HS-5 (cell line): ENCODE data around the gene PACSIN2.

Source experiments
- DNase-seq: peaks from one replicate; pipeline ENCODE4 v3.0.0-alpha.2; 2012; ENCODE audit warnings: low read depth

The PACSIN2 gene

DNA sequence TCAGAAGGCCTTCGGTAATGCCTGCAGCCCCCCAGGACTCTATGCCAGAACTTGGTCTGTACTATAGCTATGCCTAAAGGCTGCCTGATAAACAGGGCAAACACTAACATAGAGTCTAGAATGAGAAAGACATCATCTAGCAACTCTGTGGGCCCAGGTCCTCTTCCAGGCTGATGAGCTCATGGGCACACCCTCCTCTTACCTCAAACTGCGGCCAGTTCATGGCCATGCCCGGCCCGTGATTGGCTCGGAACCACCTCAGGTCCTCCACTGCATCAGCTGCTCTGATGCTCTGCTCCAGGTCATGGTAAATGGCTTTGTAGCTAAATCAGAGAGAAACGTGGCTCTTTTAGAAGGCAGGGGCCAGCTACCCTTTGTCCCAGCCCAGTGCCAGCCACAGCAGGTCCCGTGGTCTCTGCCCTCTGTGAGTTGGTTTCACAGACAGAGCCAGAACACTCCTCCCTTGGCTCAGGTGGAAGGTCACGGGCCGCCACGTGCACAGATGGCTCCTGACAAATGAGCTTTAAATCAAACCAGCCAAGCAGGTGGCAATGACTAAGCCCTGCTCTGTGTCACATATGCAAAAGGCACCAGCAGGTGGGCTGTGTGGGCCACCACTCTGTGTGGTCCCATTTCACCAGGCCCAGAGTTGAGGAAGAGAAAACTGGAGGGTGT lies 132.8 kb downstream of the PACSIN2 start:
- no peak for DNase-seq

DNA sequence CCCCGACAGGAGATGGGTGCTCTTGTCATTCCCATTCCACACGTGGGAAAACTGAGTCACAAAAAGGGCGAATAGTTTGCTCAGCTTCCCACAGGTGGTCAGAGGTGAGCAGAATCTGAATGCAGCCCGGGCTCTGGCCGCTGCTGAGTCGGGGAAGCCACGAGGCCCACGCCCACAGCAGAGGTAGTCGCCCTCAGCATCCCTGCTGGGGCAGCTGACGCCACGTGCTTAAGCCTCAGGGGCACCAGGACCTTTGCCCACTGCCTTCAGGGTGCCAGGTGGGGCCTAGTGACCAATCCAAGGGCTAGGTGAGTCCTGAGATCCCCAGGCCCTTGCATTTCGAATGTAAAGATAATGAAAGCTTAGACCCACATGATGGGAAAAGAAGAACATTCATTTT lies 133.7 kb downstream of the PACSIN2 start:
- no peak for DNase-seq

DNA sequence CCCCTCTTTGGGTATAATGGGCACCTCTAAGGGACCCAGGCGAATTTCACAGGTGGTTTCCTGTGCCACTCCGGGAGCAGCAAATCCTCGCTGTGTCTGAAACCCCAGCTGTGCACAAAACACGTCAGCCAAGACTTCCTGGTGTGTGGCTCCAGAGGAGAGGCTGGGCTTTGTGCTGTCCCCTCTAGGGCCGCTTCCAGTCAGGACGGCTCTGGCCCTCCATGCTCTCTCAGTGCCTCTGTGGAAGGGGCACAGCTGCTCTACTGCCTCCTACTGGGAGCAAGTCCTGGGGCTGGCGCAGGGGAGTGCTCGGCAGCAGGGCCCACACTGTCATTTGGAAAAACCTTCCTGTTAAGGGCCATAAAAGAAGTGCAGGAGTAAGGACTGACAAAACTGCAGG lies 134.1 kb downstream of the PACSIN2 start:
- no peak for DNase-seq

DNA sequence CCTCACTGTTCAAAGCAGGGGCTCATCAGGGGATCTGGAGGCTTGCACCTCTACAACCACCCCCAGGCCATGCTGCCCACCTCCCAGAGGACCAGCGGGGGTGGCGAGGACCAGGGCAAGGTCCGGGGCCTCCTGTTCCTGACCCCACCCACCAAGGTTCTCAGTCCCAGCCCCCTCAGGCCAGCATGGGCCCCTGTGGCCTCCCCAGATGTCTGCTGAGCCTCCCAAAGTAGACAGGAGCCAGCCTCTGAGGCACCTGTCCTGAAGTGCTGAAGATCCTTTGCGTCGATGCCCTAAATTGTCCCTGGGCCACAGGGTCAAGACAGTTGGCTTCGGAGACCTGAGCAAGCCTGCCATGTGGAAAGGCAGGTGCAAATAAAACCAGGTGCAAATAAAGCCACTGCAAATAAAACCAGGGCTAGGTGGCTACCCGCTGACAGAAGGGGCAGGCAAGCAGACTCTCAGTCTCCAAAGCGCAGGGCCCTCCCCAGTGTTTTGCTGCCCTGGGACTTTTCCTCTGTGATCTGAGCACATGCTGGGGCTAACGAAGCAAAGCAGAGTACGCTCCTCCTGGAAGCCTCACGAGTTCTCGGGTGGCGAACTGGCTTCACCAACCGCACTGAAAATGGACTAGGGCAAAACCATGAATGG lies 135.5 kb downstream of the PACSIN2 start:
- DNase-seq: no peak

DNA sequence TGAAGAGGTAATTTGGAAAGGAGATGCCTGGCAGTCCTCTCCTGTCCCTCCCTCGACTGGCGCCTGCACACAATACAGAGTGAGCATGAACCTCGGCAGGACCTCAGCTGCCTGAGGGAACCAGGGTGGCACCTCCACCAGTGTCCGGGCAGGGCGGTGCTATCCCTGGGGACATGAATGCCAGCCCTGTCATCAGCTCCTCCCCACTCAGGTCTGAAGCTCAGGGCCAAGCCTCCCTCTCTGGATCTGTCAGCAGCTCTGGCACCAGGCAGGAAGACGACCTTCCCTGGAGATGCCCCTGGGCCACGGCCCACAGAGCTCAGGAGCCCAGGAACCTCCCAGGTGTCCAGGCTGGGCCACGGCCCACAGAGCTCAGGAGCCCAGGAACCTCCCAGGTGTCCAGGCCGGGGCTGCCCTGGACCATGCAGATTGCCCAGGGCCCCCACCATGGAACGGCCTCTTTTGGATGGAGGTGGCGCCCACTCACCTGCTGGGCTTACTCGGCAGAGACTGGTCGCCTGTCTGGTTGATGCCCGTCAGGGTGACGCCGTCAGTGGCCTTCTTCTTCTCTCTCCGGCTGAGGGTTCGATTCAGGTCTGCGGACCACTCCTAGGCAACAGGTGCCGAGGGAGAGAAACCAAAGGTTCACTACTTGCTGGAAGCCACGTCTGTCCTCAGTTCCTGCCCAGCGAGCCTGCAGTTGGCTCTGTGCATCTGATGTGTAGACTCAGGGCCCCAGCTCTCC lies 136.2 kb downstream of the PACSIN2 start:
- no peak for DNase-seq

DNA sequence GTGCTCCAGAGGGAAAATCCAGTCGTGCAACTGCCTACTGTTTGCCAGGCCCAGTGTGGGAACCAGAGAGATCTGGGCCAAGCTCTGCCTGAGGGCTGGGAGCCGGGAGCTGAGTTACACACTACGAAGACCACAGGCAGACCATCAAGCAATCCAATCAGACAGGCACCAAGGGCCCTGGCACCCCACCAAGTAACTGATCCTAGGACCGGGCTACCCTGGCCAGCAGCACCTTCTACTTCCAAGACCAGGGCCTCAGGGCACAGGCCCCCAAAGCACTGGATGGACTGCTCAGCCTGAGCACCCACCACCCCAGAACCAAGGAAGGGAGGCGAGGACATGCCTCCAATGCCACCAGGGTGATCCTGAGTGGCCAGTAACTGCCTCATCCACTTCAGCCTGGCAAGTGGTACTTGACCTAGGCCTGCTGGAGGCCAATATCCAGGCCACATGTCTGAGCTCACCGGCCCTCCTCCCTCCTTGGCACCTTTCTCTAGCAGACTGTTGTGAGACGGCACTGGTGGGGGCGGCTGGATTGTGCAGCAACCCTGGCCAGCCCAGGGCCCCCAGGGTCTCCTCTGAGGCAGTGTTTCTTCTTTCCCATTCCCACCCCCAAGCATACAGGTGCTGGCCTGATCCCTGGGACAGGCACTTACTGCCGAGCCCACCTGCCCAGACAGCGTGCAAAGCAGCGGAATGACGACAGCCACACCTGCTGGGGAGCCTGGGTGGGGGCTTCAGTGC lies 137.2 kb downstream of the PACSIN2 start:
- DNase-seq: no peak

DNA sequence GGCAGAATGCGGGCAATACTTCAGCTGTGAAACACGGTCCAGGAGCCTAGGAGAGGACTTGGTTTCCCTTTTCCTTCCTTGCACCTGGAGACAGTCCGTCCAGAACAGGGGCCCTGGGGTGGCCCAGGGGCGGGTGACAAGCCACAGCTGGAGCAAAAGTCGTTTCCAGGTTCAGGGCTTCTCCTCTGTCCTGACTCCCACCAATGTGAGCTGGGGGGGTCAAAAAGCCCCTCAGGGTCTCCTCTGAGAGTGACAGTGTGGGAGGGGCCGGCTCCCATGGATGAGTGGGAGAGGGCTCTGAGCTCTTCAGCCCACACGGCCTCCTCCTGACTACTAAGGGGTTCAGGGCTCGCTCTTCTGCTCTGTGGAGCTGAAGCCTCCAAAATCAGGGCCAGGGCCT lies 137.8 kb downstream of the PACSIN2 start:
- DNase-seq: no peak

DNA sequence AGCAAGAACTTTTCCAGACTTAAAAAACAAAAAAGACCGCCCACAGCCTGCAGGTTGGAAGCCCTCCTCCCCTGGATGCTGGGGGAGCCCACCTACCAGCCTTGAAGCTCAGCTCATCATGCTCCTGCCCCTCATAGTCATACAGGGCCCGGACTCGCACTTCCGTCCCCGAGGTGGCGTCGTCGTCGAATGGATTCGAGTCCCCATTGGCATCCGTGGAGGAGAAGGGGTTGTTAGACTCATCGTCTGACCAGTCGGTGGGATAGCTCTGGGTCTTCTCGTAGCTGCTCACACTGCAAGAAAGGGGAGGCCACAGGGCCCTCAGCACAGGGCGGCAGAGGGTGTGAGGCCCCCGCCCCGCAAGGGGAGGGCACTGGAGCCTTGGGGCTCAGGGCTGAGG lies 138.9 kb downstream of the PACSIN2 start:
- no peak for DNase-seq

DNA sequence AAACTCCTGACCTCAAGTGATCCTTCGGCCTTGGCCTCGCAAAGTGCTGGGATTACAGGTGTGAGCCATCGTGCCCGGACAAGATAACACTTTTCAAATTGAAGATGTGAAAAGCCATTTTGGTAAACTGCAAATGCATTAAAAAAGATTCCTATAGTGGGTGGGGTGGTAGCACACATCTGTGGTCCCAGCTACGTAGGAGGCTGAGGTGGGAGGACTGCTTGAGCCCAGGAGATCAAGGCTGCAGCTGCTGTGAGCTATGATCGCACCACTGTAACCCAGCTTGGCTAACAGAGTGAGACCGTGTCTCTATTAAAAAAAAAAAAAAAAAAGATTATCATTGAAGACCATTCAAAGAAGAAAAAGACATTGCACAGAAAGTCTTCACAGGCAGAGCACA lies 140.9 kb downstream of the PACSIN2 start:
- DNase-seq: no peak

DNA sequence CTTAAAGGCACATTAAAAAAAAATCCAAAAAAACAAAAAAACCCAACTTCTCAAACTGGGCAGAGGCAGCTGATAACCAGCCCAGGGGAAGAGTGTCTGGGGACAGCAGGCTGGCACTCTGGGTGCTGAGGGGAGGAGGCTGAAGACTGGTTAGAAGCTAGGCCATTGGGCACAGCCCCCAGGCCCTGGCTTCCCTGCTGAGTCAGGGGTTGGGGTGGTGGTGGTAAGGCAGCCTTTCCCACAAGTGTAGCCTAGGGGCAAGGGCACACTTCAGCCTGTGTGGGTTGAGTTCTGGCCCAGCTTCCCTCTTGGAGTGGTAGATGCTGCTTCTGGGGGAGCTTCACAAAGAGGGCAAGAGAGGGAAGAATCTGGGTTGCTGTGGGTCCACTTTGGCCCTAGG lies 141.6 kb downstream of the PACSIN2 start:
- DNase-seq: no peak

DNA sequence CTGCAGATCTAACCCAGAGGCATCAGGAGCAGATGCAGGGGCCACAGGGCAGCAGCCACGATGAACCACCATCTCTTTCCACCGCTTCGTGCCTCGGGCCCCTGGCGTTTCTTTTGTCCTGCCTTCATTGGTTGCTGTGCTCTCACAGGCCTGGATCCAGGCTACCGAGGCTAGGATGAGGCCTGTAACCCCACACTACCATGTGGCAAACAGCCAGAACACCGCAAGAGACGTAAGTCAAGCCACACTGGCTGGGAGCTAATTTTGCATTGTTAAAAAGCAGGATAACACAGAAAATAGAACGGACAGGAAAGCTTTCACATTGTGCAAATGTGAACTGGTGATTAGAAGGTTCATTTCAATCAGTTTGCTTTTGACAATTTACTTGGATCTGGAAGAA lies 142.1 kb downstream of the PACSIN2 start:
- DNase-seq: no peak

DNA sequence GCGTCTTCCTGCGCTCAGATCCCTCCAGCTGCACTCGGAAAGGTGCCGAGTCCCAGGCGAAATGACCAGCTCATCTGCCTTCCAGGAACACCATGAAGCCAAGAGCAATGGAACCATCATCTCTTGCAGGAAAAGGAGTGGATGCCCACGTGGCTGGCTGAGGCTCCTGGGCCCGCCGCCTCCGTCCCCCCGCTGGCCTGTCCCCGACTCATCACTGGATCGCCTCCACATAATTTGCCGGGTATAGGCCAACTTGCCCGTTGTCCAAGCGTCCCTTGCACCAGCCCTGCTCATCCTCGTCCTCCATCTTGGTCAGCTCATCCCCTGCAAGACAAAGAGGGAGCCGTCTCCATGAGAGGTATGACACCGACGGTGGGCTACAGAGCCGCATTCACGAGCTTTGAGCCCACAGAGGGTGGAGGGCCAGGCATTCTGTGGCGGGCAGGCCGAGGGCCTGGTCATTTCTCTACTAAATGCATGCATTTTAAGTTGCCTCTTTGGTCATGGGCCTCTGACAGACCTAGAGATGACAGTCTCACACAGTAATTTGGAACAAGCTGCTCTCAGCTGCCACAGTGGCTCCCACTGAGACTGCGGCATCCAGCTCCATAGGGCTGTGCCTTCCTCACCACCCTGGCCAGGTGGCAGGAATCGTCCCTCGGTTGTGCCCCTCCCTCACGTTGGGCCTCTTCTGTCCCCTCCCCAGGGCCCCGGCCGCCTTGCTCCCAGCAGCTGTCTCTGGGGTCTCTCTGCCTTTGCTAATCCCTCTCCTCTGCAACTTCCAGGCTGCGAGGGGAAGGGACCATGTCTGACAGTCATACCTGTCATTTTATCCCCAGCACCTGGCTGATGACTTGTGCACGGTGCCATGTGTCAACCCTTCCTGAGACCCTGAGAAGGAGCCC lies 143.6 kb downstream of the PACSIN2 start:
- no peak for DNase-seq

DNA sequence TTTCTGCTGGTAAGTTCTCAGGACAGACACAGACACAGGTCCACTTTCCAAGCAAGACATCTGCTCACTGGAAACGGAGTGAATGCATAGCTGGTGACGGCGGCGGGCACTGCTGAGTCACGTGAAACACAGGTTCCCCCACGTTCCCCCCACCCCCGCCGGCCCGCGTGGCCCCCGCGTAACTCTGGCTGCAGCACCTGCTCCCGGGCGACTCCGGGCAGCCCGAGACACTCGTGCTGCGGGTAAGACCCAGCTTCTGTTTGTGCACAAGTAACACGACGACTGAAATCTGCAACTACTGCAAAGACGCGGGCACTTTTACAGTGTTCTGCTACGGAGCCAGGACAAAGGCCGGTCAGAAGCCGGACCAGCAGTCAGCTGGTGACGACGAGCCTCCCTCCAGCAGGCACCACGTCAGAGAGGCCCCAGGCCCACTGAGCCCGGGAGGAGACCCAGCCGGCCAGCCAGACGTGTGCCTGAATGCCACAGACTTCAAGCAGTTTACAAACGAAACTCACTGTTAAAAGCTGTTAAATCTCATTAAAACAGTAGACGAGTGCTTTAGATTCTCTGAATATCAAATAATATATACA lies 145.0 kb downstream of the PACSIN2 start:
- no peak for DNase-seq

DNA sequence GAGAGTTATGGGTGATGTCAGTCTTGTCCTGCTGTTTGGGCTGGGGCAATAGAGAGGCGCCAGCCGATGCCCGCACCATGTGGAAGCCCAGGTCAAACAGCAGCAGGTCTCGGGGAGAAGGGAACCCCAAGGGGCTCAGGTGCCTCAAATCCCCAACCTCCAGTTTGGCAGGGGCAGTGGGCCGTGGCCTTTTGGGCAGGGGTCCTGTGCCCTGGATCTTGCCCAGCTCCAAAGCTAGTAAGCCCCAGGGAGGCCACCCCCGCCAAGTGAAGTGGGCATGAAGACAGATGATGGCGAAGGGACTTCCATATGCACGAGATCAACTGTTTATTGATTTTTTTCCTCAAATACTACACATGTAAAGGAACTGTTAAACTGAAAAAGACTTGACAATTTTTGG lies 145.5 kb downstream of the PACSIN2 start:
- DNase-seq: no peak

DNA sequence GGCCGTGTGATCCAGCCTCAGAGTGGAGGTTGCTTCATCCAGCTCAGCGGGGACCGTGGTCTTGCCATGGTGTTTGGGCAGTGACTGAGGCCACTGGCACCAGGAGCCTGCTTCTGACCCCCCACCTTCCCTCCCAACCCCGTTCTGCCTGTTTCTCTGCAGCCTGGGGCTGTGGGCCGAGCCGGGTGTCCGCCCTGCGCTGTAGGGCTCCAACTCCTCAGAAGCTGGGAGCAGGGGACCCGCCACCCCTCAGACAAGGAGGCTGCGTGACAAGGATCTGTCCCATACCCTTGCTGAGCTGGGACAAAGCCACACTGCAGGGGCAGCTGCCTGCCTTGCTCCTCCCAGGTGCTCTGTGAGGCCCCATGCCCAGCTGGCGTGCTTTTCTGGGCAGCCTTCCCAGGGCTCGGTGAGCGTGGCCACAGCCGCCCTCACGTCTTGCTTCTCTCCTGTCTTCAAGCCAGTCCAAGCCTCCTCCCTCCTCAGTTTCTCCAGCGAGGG lies 146.1 kb downstream of the PACSIN2 start:
- DNase-seq: no peak

DNA sequence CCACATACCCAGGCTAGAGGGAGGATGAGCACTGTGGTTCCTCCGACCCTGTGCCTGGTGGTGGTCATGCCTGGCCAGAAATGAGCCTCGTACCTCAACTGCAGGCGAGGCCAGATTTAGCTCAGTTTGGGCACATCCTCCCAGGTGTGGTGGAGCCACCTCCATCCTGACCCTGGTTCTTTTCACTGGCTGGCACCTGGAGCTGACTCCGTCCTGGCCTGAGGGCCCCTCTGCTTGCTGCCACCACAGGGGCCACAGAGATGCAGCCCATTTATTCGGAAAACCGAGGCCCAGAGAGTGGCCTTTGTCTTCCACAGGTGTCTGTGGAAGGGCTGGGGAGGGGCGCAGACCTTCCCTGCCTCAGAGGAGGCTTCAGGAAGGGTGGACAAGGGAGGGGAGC lies 148.8 kb downstream of the PACSIN2 start:
- DNase-seq: no peak

DNA sequence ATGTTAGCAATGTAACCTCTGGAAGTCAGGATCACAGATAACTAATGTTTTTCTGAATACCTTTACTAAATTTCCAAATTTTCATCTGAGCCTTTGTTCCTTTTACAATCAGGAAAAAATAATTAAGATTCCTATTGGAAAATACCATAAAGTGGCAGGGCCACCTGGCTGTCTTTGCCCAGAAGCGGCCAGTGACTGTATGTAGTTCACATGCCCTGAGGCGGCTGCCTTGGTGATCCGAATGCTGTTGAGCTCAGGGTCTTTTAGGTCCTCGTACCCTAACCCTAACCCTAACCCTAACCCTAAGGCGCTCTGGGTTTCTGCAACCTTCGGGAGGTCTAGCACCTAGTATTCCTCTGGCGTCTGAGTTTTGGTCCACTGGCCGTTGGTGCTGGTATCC lies 149.4 kb downstream of the PACSIN2 start:
- DNase-seq: no peak

DNA sequence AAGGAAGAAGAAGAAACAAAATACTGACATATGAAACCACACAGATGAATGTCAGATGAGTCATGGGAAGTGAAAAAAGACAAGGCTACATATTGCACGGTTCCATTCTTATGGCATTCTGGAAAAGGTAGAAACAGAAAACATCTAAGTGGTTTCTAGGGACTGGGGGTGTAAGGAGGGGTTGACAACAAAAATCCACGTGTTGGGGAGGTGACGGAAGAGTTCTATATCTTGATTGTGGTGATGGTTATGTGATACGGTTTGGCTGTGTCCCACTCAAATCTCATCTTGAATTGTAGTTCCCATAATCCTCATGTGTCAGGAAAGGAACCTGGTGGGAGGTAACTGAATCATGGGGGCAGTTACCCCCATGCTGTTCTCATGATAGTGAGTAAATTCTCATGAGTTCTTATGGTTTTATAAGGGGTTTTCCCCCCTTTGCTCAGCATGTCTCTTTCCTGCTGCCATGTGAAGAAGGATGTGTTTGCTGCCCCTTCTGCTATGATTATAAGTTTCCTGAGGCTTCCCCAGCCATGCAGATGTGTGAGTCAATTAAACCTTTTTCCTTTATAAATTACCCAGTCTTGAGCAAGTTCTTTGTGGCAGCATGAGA lies 151.5 kb downstream of the PACSIN2 start:
- DNase-seq: peak; percentile 86

DNA sequence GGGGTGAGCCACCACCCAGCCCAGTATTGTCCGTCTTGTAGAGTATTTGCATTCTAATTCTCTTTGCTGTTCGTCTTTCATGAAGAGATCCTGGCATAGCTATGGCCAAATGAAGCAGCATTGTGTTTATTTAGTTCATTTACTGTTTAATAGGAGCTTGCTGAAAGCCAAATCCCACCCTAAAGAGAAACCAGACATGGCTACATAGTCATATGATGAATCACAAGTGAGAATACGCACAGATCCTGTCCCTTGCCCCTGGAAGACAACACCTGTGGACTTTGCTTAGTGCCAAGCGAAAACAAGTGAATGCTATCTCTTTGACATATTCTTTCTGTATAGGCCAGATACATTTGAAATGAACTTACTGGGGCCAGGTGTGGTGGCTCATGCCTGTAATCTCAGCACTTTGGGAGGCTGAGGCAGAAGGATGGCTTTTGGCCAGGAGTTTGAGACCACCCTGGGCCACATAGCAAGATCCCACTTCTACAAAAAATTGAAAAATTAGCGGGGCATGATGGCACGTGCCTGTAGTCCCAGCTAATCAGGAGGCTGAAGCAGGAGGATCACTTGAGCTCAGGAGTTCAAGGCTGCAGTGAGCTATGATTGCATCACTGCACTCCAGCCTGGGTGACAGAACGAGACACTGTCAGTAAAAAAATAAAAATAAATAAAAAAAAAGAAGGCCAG lies 152.8 kb downstream of the PACSIN2 start:
- DNase-seq: no peak

DNA sequence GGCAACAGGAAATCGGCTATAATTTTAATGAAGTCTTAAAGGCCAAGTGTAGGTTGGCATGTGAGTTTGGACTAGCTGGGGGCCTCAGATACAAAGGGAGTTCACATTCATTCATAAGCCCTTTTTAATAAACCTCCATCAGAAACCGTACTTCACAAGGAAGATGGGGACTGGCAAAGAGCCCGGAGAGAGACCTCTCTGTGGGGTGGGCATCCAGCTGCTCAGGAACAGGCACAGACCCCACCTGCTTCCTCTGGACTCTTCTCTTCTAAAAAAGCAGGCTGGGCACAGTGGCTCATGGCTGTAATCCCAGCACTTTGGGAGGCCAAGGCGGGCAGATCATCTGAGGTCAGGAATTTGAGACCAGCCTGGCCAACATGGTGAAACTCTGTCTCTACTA lies 154.0 kb downstream of the PACSIN2 start:
- no peak for DNase-seq
